HFF-Myc (cell line): Measurements from ENCODE around the gene UBE2E3.

Experiments used
- DNase-seq: peaks from one replicate; pipeline ENCODE4 v3.0.0-alpha.2; 2011; ENCODE audit warnings: low read depth; ENCODE audit errors: extremely low read depth
- H3K4me3 ChIP-seq: replicated peaks from 2 replicates; pipeline ENCODE4 v1.5.1; 2011; ENCODE audit warnings: low read depth, mild to moderate bottlenecking, control low read depth, low read length
- TF ChIP-seq, protein P1 (sequence below): IDR thresholded peaks from 2 replicates; pipeline ENCODE4 v1.5.1; 2012; ENCODE audit warnings: mild to moderate bottlenecking, low read depth, low read length, control low read depth; ENCODE audit errors: missing control alignments

Gene UBE2E3

GRCh38 chr2:180987146-180987545, 6.7 kb downstream of the UBE2E3 start:
- no peak overlapping the region for H3K4me3 ChIP-seq

GRCh38 chr2:180990337-180990736, 9.9 kb downstream of the UBE2E3 start:
- DNase-seq = no peak
- no peak overlapping the region for H3K4me3 ChIP-seq
- TF ChIP-seq, protein P1, sequence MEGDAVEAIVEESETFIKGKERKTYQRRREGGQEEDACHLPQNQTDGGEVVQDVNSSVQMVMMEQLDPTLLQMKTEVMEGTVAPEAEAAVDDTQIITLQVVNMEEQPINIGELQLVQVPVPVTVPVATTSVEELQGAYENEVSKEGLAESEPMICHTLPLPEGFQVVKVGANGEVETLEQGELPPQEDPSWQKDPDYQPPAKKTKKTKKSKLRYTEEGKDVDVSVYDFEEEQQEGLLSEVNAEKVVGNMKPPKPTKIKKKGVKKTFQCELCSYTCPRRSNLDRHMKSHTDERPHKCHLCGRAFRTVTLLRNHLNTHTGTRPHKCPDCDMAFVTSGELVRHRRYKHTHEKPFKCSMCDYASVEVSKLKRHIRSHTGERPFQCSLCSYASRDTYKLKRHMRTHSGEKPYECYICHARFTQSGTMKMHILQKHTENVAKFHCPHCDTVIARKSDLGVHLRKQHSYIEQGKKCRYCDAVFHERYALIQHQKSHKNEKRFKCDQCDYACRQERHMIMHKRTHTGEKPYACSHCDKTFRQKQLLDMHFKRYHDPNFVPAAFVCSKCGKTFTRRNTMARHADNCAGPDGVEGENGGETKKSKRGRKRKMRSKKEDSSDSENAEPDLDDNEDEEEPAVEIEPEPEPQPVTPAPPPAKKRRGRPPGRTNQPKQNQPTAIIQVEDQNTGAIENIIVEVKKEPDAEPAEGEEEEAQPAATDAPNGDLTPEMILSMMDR = no peak

More at GRCh38 chr2:180987146-180987545, 6.7 kb downstream of the UBE2E3 start:
- no peak for DNase-seq
- TF ChIP-seq, protein P1 = no peak

DNA sequence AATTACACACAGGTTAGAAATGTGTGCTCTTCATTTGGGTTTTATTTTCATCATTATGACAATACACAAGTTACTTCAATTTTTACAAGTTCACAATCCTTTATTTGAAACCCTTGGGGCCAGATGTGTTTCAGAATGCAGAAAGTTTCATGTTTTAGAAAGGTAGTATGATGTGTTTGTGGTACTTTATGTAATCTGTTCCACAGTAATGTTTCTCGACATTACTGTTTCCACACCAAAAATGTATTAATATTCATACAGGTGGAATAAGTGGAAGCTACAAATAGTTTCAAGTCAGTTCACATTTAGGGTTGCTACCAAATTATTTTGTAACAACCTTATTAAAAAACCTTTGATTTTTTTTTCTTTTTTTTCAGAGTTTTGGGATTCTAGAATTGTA, 10.4 kb downstream of the UBE2E3 start:
- no peak overlapping the region for H3K4me3 ChIP-seq
- TF ChIP-seq, protein P1 = no peak
- no peak for DNase-seq

GRCh38 chr2:180991361-180991760, 11.0 kb downstream of the UBE2E3 start:
- no peak overlapping the region for H3K4me3 ChIP-seq
- no peak for DNase-seq
- TF ChIP-seq, protein P1 = no peak

GRCh38 chr2:180991820-180992219, 11.4 kb downstream of the UBE2E3 start:
- no peak overlapping the region for H3K4me3 ChIP-seq
- DNase-seq = no peak
- TF ChIP-seq, protein P1 = no peak

GRCh38 chr2:180992994-180993393, 12.6 kb downstream of the UBE2E3 start:
- DNase-seq = no peak
- no peak overlapping the region for H3K4me3 ChIP-seq
- TF ChIP-seq, protein P1 = no peak

- TF ChIP-seq, protein P1 = no peak
- no peak overlapping the region for H3K4me3 ChIP-seq
- DNase-seq = no peak
Measured at GRCh38 chr2:180999274-180999964, 19.0 kb downstream of the UBE2E3 start.
